RWPE1 (cell line): ENCODE measurements around the gene GRK1.

Experiments used
- CTCF ChIA-PET: fragments of 350-600 bp; sonication (Branson Sonifier 250); formaldehyde crosslinking; extraction: SDS; loops from one replicate; lab custom pipeline; 2021; lab: Yijun Ruan, JAX
- POLR2A ChIA-PET: fragments of 400-600 bp; formaldehyde crosslinking; extraction: SDS; loops from one replicate; lab custom pipeline; 2020; ENCODE audit warnings: antibody characterized with exemption; ENCODE audit not compliant: low non-redundant PET; lab: Yijun Ruan, JAX
- DNase-seq: peaks from one replicate; pipeline ENCODE4 v3.0.0; 2012; ENCODE audit warnings: low spot score
- H3K27ac ChIP-seq: fragments of 450-650 bp; 2 replicates; pipeline ENCODE4 v1.5.1; 2017
- CTCF ChIP-seq: fragments of 450-650 bp; conservative IDR thresholded peaks from 2 replicates; pipeline ENCODE4 v1.5.1; 2017; ENCODE audit warnings: low read depth, mild to moderate bottlenecking

GRK1 gene

GRCh38 chr13:113728571-113729054 is 61.6 kb downstream of the GRK1 start:
- CTCF ChIA-PET = interaction anchor here (0.5 to 0.7 kb wide), 2 partner anchors 77 to 91 kb away, joined by 3 read pairs; no protein-coding TSS in a partner anchor
- no peak for TF ChIP-seq CTCF
- H3K27ac ChIP-seq = peak overlapping the region; percentile 42; the same call in 1 of the 2 replicates
- POLR2A ChIA-PET = no interaction called here
- no peak for DNase-seq

DNA sequence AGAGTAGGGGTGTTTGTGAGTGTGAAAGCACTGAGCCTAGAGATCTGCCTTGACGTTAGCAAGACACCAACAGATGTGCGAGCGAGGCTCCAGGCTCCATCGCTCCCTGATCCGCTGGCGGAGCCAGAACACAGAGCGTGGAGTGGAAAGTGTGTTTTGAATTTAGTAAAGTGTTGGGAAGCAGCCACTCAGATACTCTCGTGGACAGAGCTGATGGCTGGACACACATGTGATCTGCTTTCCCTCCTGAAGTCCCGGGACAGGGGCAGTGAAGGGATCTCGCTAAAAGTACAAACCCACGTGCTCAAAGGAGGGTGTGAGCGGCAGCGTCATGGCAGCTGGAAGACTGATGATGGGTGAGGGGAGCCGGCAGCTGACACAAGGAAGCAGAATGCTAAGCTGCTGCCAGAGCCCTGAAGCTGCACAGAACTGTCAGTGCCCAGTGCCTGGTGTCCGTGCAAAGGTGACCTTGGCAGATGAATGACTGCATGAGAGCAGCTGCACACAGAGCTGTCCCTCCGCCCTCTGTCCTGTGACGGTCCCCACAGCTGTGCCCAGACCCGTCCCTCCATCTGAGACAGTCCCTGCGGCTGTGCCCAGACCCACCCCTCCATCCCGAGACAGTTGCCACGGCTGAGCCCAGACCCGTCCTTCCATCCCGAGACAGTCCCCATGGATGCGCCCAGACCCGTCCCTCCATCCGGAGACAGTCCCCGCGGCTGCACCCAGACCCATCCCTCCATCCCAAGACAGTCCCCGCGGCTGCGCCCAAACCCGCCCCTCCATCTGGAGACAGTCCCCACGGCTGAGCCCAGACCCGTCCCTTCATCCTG is 62.4 kb downstream of the GRK1 start:
- CTCF ChIA-PET = interaction anchor here (0.5 kb wide), 1 partner anchor 90 kb away, joined by 3 read pairs; no protein-coding TSS in a partner anchor
- no peak for TF ChIP-seq CTCF
- POLR2A ChIA-PET = no interaction called here
- DNase-seq = no peak
- peak overlapping the region; percentile 42 for H3K27ac ChIP-seq

- ChIA-PET POLR2A (no interaction called here), CTCF (no interaction called here)
- DNase-seq = no peak
Observed at GRCh38 chr13:113730258-113730691, 63.3 kb downstream of the GRK1 start.

DNA sequence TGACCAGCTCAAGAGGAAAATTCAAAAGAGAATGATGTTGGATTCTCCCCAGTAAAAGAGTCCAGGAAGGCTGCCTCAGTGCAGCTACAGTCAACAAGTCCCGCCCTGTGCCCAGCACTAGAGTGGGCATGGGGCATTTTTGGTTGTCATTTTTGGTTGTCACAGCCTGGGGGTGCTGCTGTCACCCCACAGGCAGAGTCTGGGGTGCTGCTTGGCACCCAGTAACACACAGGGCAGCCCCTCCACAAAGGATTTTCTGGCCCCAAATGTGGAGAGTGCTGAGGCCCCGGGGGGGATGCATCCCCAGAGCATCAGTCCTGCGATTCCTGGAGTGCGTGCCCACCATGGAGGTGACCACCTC is 63.8 kb downstream of the GRK1 start:
- no peak for TF ChIP-seq CTCF
- CTCF ChIA-PET = no interaction called here
- no peak overlapping the region for H3K27ac ChIP-seq
- POLR2A ChIA-PET = no interaction called here
- no peak for DNase-seq

More at GRCh38 chr13:113730258-113730691, 63.3 kb downstream of the GRK1 start:
- H3K27ac ChIP-seq = no peak overlapping the region
- TF ChIP-seq CTCF = no peak

- POLR2A ChIA-PET = no interaction called here
- CTCF ChIA-PET = interaction anchor here (1.1 kb wide), 1 partner anchor 10 kb away, joined by 4 read pairs; no protein-coding TSS in a partner anchor
- no peak for TF ChIP-seq CTCF
- no peak overlapping the region for H3K27ac ChIP-seq
- no peak for DNase-seq
Observed at GRCh38 chr13:113731192-113732175, 64.5 kb downstream of the GRK1 start.
